A549 (cell line): Measurements from ENCODE around the gene DYSF. TPM values are rescaled to one million over a fixed set of nuclear protein-coding genes. Genes with fewer than 3 reads are reported as not detected.

Experiments
- ATAC-seq, 2 experiments: fragments of 200-7000 bp in 1 of 2; fragments of >200 bp in 1 of 2; cut with Nextera tagmentation in 1 of 2; cut with Tn5 transposase in 1 of 2; 3 replicates each; pipeline versions ENCODE4 v1.8.0 to v1.9.1; 2018 to 2020; ENCODE audit warnings: mild to moderate bottlenecking in 1 of 2, moderate library complexity in 1 of 2
- CTCF ChIA-PET: fragments of 300-600 bp; sonication (Branson Sonifier 250); formaldehyde crosslinking; extraction: SDS; loops from one replicate; lab custom pipeline; 2021; ENCODE audit warnings: antibody characterized with exemption, inconsistent platforms; lab: Yijun Ruan, JAX
- POLR2A ChIA-PET: fragments of 350-600 bp; formaldehyde crosslinking; extraction: SDS; loops from one replicate; lab custom pipeline; 2021; ENCODE audit warnings: antibody characterized with exemption, inconsistent platforms; lab: Yijun Ruan, JAX
- DNase-seq, 2 experiments: peaks; one replicate each; pipeline versions ENCODE4 v3.0.0 to v3.0.0-alpha.2; 2011 to 2016; ENCODE audit warnings: low read depth in 1 of 2, low spot score in 1 of 2
- FAIRE-seq: peaks from 2 replicates; lab custom pipeline; 2011; peaks lifted over from hg19 to GRCh38; lab: Jason Lieb, UNC
- H3K27ac ChIP-seq, 2 experiments: fragments of >200 bp; sonication (Bioruptor Twin); formaldehyde crosslinking; 3 replicates each; pipeline ENCODE4 v1.5.1; 2016 to 2017
- H3K4me1 ChIP-seq: fragments of >200 bp; sonication (Bioruptor Twin); formaldehyde crosslinking; 3 replicates; pipeline ENCODE4 v1.6.1; 2016
- H3K4me2 ChIP-seq: fragments of >200 bp; sonication (Bioruptor Twin); formaldehyde crosslinking; 3 replicates; pipeline ENCODE4 v1.6.1; 2016
- H3K4me3 ChIP-seq: fragments of >200 bp; sonication (Bioruptor Twin); formaldehyde crosslinking; 3 replicates; pipeline ENCODE4 v1.5.1; 2016
- H3K9me3 ChIP-seq: fragments of >200 bp; sonication (Bioruptor Twin); formaldehyde crosslinking; 3 replicates; pipeline ENCODE4 v1.6.1; 2016
- ATOH8 ChIP-seq: fragments of 250-450 bp; sonication (Bioruptor Pico); IDR thresholded peaks from 2 replicates; pipeline ENCODE4 v1.5.0; 2020; ENCODE audit warnings: low read depth, mild to moderate bottlenecking, moderate library complexity
- BHLHE40 ChIP-seq: IDR thresholded peaks from 2 replicates; pipeline ENCODE4 v1.6.1; 2012; ENCODE audit warnings: low read depth, low read length, inconsistent platforms
- CBX2 ChIP-seq: fragments of 200-600 bp; sonication (generic); IDR thresholded peaks from 2 replicates; pipeline ENCODE4 v1.6.1; 2016; ENCODE audit warnings: low read depth, mild to moderate bottlenecking, borderline replicate concordance
- CBX8 ChIP-seq: fragments of 200-600 bp; sonication (generic); IDR thresholded peaks from 2 replicates; pipeline ENCODE4 v1.6.1; 2016
- CHD2 ChIP-seq: fragments of 150-350 bp; IDR thresholded peaks from 2 replicates; pipeline ENCODE4 v1.6.1; 2014; ENCODE audit warnings: low read length; ENCODE audit not compliant: partially characterized antibody
- EHMT2 ChIP-seq: fragments of 200-600 bp; sonication (generic); IDR thresholded peaks from 2 replicates; pipeline ENCODE4 v1.6.1; 2016; ENCODE audit warnings: antibody characterized with exemption, low read depth, mild to moderate bottlenecking, moderate library complexity
- ELK1 ChIP-seq: fragments of 150-350 bp; IDR thresholded peaks from 2 replicates; pipeline ENCODE4 v1.6.1; 2014; ENCODE audit warnings: low read depth, mild to moderate bottlenecking, low read length
- FOSB ChIP-seq: fragments of 250-450 bp; sonication (Bioruptor Pico); IDR thresholded peaks from 2 replicates; pipeline ENCODE4 v1.5.0; 2020; ENCODE audit warnings: mild to moderate bottlenecking, moderate library complexity
- HOXA7 ChIP-seq: fragments of 250-450 bp; sonication (Bioruptor Pico); IDR thresholded peaks from 2 replicates; pipeline ENCODE4 v1.5.0; 2020; ENCODE audit warnings: mild to moderate bottlenecking, moderate library complexity
- HOXB13 ChIP-seq: fragments of 250-450 bp; sonication (Bioruptor Pico); IDR thresholded peaks from 2 replicates; pipeline ENCODE4 v1.5.0; 2020; ENCODE audit warnings: low read depth, mild to moderate bottlenecking, moderate library complexity
- MAFK ChIP-seq: fragments of 450-650 bp; IDR thresholded peaks from 2 replicates; pipeline ENCODE4 v1.6.1; 2014; ENCODE audit not compliant: partially characterized antibody
- NPAS2 ChIP-seq: fragments of 250-450 bp; sonication (Bioruptor Pico); IDR thresholded peaks from 2 replicates; pipeline ENCODE4 v1.8.0; 2022; ENCODE audit warnings: mild to moderate bottlenecking, moderate library complexity, borderline replicate concordance
- POLR2AphosphoS2 ChIP-seq: conservative IDR thresholded peaks from 2 replicates; pipeline ENCODE4 v1.6.1; 2012; ENCODE audit warnings: low read length, improper control_type of control experiment, inconsistent platforms
- RARB ChIP-seq: fragments of 250-450 bp; sonication (Bioruptor Pico); IDR thresholded peaks from 2 replicates; pipeline ENCODE4 v1.8.0; 2021; ENCODE audit warnings: mild to moderate bottlenecking, moderate library complexity
- REST ChIP-seq: fragments of 200-600 bp; sonication (generic); IDR thresholded peaks from 2 replicates; pipeline ENCODE4 v1.6.1; 2016; ENCODE audit warnings: antibody characterized with exemption, mild to moderate bottlenecking, moderate library complexity
- RFX5 ChIP-seq: fragments of 450-650 bp; IDR thresholded peaks from 2 replicates; pipeline ENCODE4 v1.7.1; 2014; ENCODE audit warnings: antibody characterized with exemption, mild to moderate bottlenecking, moderate library complexity
- SREBF2 ChIP-seq: fragments of 450-650 bp; IDR thresholded peaks from 2 replicates; pipeline ENCODE4 v1.6.1; 2014; ENCODE audit warnings: mild to moderate bottlenecking, moderate library complexity
- TFCP2L1 ChIP-seq: fragments of 250-450 bp; sonication (Bioruptor Pico); IDR thresholded peaks from 2 replicates; pipeline ENCODE4 v1.5.0; 2021; ENCODE audit warnings: mild to moderate bottlenecking
- USF2 ChIP-seq: fragments of 450-650 bp; IDR thresholded peaks from 2 replicates; pipeline ENCODE4 v1.6.1; 2014; ENCODE audit warnings: antibody characterized with exemption
- WGBS: methylation state at CpG from one replicate; pipeline ENCODE4 v1.1.6; 2017; ENCODE audit errors: missing lambda C conversion rate; 5-methylcytosine and 5-hydroxymethylcytosine counted together
- polyA plus RNA-seq, 4 experiments: library from polyadenylated mRNA; depleted of rRNA in 3 of 4; stranded (reverse); fragments of >200 nt; fragmentation: RNase III in 1 of 4; extraction: RNeasy Plus Mini Kit Qiagen cat#74134 plus additional on column Dnase treatment in 1 of 4; gene quantifications; 2 replicates in 3 of 4; 3 replicates in 1 of 4; pipeline ENCODE4 v1.2.3, GENCODE V29; 2011 to 2017

The DYSF gene
- polyA plus RNA-seq, 2 of the 4 experiments (the other 2 are of a cell fraction), result 0.36 to 0.98 TPM

- TF ChIP-seq REST (no peak), CHD2 (no peak), FOSB (no peak), HOXB13 (CRISPR knock-in tag) (no peak), USF2 (no peak), BHLHE40 (no peak), NPAS2 (CRISPR knock-in tag) (no peak)
These were observed 232.7 kb downstream of the DYSF start (continued) for GRCh38 chr2:71685941-71686611.

- no peak for FAIRE-seq
- WGBS, result 58% methylated on average over 4 of the region's 6 CpGs
- ATAC-seq, result no peak
- no peak overlapping the region for H3K4me3 ChIP-seq
- no peak overlapping the region for H3K27ac ChIP-seq
- DNase-seq, result no peak
- POLR2A ChIA-PET, result no interaction called here
- CTCF ChIA-PET, result interaction anchor here (1.6 to 2.9 kb wide), 3 partner anchors 9 to 112 kb away, joined by 3 to 11 read pairs (median 8); no protein-coding TSS in a partner anchor
- no peaks in the 10 kb centered on the region for H3K4me1 ChIP-seq
- no peaks in the 10 kb centered on the region for H3K9me3 ChIP-seq
- H3K4me2 ChIP-seq, result no peak overlapping the region
- TF ChIP-seq EHMT2 (no peak), RFX5 (no peak), ELK1 (no peak), TFCP2L1 (CRISPR knock-in tag) (no peak), ATOH8 (CRISPR knock-in tag) (no peak), POLR2AphosphoS2 (no peak), HOXA7 (CRISPR knock-in tag) (no peak), MAFK (no peak), RARB (CRISPR knock-in tag) (no peak), SREBF2 (no peak), CBX8 (no peak), CBX2 (no peak)
These were observed 233.4 kb downstream of the DYSF start for GRCh38 chr2:71686781-71687180.
